ENCODE results near the gene AP1G2. TPM values are rescaled to one million over a fixed set of nuclear protein-coding genes. Genes with fewer than 3 reads are reported as not detected.

The AP1G2 gene
- total RNA-seq, 4 donors from 2014 or later = 38.9 to 98.8 (median 68.8) TPM

DNA sequence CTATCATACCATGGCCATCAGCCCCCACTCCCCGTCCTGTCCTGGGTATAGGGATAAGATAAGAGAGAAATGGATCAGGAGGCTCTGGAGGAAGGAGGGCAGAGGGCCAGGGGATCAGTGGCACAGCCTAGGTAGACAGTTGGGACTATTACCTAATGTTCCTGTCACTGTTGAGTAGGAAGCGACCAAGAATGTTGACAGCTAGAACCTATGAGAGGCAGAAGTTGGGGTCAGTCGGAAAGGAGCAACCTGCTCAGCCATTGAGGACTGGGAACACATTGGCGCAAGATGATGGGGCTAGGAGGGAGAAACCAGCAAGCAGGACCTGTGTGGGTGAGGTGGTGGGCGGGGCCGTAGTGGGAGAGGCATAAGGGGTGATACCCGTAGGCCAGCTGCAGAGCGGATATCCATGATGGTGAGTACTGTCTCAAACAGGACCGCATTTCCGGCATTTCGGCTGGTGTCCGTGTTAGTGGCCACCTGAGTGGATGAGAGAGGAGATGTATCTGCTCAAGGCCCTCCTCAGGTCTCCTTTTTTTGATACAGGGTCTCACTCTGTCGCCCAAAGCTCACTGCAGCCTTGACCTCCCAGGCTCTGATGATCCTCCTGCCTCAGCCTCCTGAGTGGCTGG, 3.3 kb downstream of the AP1G2 start:
- H3K9me3 ChIP-seq = no peaks in the 10 kb centered on the region
- no peak overlapping the region for H3K27ac ChIP-seq
- no peak for DNase-seq
- H3K4me1 ChIP-seq = no peaks in the 10 kb centered on the region
- H3K27me3 ChIP-seq = no peaks in the 10 kb centered on the region
- no peak overlapping the region for H3K4me3 ChIP-seq
- TF ChIP-seq POLR2A (IDR thresholded peaks at IDR 0.05) = no peak
- TF ChIP-seq, protein P1, sequence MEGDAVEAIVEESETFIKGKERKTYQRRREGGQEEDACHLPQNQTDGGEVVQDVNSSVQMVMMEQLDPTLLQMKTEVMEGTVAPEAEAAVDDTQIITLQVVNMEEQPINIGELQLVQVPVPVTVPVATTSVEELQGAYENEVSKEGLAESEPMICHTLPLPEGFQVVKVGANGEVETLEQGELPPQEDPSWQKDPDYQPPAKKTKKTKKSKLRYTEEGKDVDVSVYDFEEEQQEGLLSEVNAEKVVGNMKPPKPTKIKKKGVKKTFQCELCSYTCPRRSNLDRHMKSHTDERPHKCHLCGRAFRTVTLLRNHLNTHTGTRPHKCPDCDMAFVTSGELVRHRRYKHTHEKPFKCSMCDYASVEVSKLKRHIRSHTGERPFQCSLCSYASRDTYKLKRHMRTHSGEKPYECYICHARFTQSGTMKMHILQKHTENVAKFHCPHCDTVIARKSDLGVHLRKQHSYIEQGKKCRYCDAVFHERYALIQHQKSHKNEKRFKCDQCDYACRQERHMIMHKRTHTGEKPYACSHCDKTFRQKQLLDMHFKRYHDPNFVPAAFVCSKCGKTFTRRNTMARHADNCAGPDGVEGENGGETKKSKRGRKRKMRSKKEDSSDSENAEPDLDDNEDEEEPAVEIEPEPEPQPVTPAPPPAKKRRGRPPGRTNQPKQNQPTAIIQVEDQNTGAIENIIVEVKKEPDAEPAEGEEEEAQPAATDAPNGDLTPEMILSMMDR (IDR thresholded peaks at IDR 0.05) = no peak
- H3K36me3 ChIP-seq = no peaks in the 10 kb centered on the region
- intact Hi-C loops (cut with DNase I; ENCODE audit: low total_unique reads) = loop anchor here (5.0 kb wide), 1 partner anchor 87 kb away; no protein-coding TSS in a partner anchor

DNA sequence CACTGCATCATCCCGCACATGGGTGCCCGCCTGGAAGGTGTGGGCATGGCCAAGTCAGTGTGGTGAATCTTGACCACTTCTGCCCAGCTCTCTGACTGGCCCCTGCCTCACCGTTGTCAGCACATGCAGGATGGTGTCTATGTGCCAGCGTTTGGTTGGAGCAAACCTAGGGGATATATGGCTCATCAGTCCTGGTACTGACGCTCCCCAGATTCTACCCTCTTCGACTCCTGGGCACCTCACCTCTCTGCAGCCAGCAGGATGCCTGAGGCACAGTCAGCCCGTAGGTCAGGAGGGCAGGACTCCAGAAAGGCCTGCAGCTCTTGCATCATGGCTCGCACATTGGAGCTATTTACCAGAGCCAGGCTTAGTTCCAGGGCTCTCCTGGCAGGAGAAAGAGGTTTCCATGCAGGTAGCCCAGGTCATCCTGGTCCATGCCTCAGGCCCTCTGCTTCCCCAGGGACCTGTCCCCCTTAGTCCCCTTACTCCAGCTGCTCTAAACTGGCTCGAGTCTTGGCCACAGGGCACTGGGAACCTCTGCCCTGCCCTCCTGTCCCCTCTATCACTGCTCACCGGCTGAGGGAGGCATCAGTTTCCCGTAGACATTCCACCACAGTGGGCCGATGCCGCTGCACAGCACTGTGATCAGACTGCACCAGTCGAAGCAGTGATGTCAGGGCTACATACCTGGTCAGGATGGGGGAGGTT, 4.0 kb downstream of the AP1G2 start:
- no peak for DNase-seq

DNA sequence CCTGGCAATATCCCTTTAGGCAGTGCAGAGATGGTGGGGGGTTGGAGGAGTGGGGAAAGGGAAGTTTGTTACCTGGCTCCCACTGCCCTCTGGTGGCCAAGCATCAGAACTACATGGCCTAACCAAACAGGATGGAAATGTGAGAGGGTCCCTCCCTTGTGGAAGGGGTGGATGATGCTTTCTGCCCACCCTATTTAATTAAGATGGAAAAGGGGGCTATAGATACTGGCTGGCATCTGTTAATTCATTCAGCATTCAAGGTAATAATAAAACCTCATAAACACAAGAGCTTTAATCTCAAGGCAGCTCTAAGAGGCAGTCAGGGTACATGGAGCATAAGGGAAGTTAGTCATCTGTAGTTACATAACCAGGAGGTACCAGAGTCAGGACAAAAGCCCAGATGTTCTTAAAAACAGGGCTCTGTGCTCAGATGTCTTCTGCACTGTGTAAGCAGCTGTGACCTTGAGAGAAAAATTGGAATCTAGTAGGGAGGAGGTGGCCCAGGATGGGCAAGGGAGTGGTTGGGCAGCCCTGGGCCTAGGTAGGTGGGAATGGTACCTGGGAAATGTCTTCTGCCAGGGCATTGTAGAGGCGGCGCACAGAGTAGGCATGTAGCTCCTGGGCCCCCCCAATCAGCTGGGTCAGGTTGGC, 4.6 kb downstream of the AP1G2 start:
- TF ChIP-seq, protein P1 (IDR thresholded peaks at IDR 0.05) = peak; percentile 75 to 87 (median 79)
- TF ChIP-seq POLR2A (IDR thresholded peaks at IDR 0.05) = no peak
- Histone ChIP-seq H3K9me3 (no peaks in the 10 kb centered on the region), H3K4me3 (no peak overlapping the region), H3K27ac (no peak overlapping the region), H3K27me3 (no peaks in the 10 kb centered on the region), H3K36me3 (no peaks in the 10 kb centered on the region), H3K4me1 (no peaks in the 10 kb centered on the region)
- DNase-seq = no peak
- intact Hi-C loops (cut with DNase I; ENCODE audit: low total_unique reads) = loop anchor here (5.0 kb wide), 1 partner anchor 86 kb away; no protein-coding TSS in a partner anchor

More for the DNA sequence above, 4.0 kb downstream of the AP1G2 start:
- H3K27me3 ChIP-seq = no peaks in the 10 kb centered on the region
- no peak overlapping the region for H3K27ac ChIP-seq
- H3K4me1 ChIP-seq = no peaks in the 10 kb centered on the region
- H3K9me3 ChIP-seq = no peaks in the 10 kb centered on the region
- intact Hi-C loops (cut with DNase I; ENCODE audit: low total_unique reads) = loop anchor here (5.0 kb wide), 1 partner anchor 86 kb away; no protein-coding TSS in a partner anchor
- H3K4me3 ChIP-seq = no peak overlapping the region
- TF ChIP-seq POLR2A (IDR thresholded peaks at IDR 0.05) = no peak
- TF ChIP-seq, protein P1 (IDR thresholded peaks at IDR 0.05) = no peak
- H3K36me3 ChIP-seq = no peaks in the 10 kb centered on the region

DNA sequence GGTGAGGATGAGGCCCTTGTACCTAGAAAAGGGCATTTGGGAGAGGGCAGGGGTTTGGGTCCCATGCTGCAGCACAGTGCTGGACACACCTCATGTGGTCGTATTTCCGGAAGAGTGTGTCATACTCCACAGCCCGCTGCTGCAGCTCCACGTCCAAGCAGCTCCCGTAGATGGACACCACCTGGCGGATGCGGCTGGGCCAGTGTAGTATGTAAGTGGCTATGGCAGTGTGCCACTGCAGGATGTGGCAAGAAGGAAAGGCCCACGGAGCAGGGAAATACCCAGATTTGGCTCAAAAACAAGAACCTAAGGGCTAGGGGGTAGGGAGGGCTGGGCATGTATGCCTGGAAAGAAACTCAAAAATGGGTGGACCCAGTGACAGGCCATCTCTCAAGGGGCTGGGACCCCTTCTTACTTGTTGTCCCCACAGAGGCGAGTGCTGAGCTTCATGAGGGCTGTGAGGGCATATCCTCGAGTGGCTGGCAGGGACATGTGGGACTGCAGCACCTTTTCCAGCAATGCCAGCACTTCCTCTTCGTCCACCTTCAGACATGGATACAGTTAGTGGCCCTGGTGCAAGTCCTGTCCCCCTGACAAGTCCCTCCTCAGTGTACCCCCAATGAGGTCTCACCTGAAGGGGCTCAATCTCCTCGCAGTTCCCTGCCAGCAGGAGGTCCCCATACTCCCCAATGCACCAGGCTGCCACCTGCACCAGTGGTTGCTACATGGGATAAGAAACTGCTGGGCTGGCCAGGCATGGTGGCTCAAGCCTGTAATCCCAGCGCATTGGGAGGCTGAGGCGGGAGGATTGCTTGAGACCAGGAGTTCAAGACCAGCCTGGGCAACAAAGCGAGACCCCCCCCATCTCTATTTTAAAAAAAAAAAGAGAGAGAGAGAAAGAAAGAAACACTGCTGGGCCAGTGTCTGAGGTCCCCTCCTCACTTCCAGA, 5.4 kb downstream of the AP1G2 start:
- Histone ChIP-seq H3K9me3 (no peaks in the 10 kb centered on the region), H3K27me3 (no peaks in the 10 kb centered on the region), H3K4me1 (peaks cover 0 to 2% of the 10 kb centered on the region in 2 donors), H3K27ac (no peak overlapping the region), H3K36me3 (no peaks in the 10 kb centered on the region), H3K4me3 (no peak overlapping the region)
- TF ChIP-seq POLR2A (IDR thresholded peaks at IDR 0.05) = no peak
- TF ChIP-seq, protein P1 (IDR thresholded peaks at IDR 0.05) = no peak
- intact Hi-C loops (cut with DNase I; ENCODE audit: low total_unique reads) = loop anchor here (5.0 kb wide), 1 partner anchor 85 kb away; no protein-coding TSS in a partner anchor
- DNase-seq = no peak

Measured in uterus (tissue), 4 donors.